Sciatic nerve (tissue), 2 donors: Measurements from ENCODE around the gene CENPU. TPM values are rescaled to one million over a fixed set of nuclear protein-coding genes. Genes with fewer than 3 reads are reported as not detected.
"Not testable (repeated sequence)": the region's sequence is repeated elsewhere in the genome, so short reads cannot be mapped to it uniquely, and the experiment has no call there.

ENCODE experiments used
- ATAC-seq: fragments of 200-7000 bp; cut with Tn5 transposase; one replicate; pipeline ENCODE4 v1.9.1; 2020; ENCODE audit warnings: mild to moderate bottlenecking, moderate library complexity
- DNase-seq: peaks from one replicate; pipeline ENCODE4 v3.0.0-alpha.2; 2020; ENCODE audit warnings: low spot score
- intact Hi-C: fragments of 100-400 bp; cut with DNase I; formaldehyde crosslinking; loops from one replicate; pipeline ENCODE4 v1.14.2; 2022
- total RNA-seq: library from RNA; stranded (reverse); fragmentation: NEBNext Ultra II Directional; extraction: Animal tissue kit (Norgen Biotek cat#: 25700); gene quantifications from one replicate; pipeline ENCODE4 v1.2.1, GENCODE V29; 2021
- donor health status: DM: no; HTN: no; CAD: no.
- donor health status: DM: no; HTN: no; CAD: no.

The CENPU gene
- total RNA-seq, 1 donor from 2014 or later: 1.7 TPM

GRCh38 chr4:184755278-184755677, 21.4 kb upstream of the CENPU start:
- DNase-seq (no peak), ATAC-seq (no peak)
- intact Hi-C loops: no loop called here

- no peak for DNase-seq
- ATAC-seq: no peak
- intact Hi-C loops: no loop called here
Observed at GRCh38 chr4:184752496-184753275, 18.8 kb upstream of the CENPU start.

- no peak for ATAC-seq
- DNase-seq: no peak
- intact Hi-C loops: no loop called here
Observed at GRCh38 chr4:184751585-184751956, 17.7 kb upstream of the CENPU start.

GRCh38 chr4:184750926-184751584, 17.2 kb upstream of the CENPU start:
- DNase-seq: no peak
- ATAC-seq: no peak
- intact Hi-C loops: no loop called here

GRCh38 chr4:184748251-184748652, 14.4 kb upstream of the CENPU start:
- DNase-seq (no peak), ATAC-seq (no peak)
- intact Hi-C loops: loop anchor here (10.0 kb wide), 3 partner anchors 77 to 257 kb away; partner anchors contain the start of gene ACSL1

GRCh38 chr4:184747034-184747830, 13.3 kb upstream of the CENPU start:
- intact Hi-C loops: loop anchor here (10.0 kb wide), 3 partner anchors 78 to 258 kb away; partner anchors contain the start of gene ACSL1
- DNase-seq: no peak
- peak; percentile 38 for ATAC-seq

- DNase-seq: peak; percentile 88
- intact Hi-C loops: loop anchor here (10.0 kb wide), 3 partner anchors 79 to 259 kb away; partner anchors contain the start of gene ACSL1
Observed at GRCh38 chr4:184745831-184746795, 12.2 kb upstream of the CENPU start.

GRCh38 chr4:184744236-184744635, 10.3 kb upstream of the CENPU start:
- intact Hi-C loops: loop anchor here (10.0 kb wide), 3 partner anchors 81 to 261 kb away; partner anchors contain the start of gene ACSL1

More at GRCh38 chr4:184745831-184746795, 12.2 kb upstream of the CENPU start:
- peak; percentile 95 for ATAC-seq

GRCh38 chr4:184743650-184744049, 9.8 kb upstream of the CENPU start:
- ATAC-seq: no peak
- intact Hi-C loops: loop anchor here (10.0 kb wide), 3 partner anchors 81 to 261 kb away; partner anchors contain the start of gene ACSL1

More at GRCh38 chr4:184744236-184744635, 10.3 kb upstream of the CENPU start:
- DNase-seq (no peak), ATAC-seq (no peak)

GRCh38 chr4:184741651-184742050, 7.8 kb upstream of the CENPU start:
- intact Hi-C loops: loop anchor here (10.0 kb wide), 3 partner anchors 83 to 263 kb away; partner anchors contain the start of gene ACSL1
- not testable (repeated sequence) for DNase-seq, ATAC-seq

More at GRCh38 chr4:184743650-184744049, 9.8 kb upstream of the CENPU start:
- DNase-seq: no peak

- intact Hi-C loops: loop anchor here (10.0 kb wide), 3 partner anchors 84 to 264 kb away; partner anchors contain the start of gene ACSL1
- no peak for DNase-seq
- ATAC-seq: no peak
Observed at GRCh38 chr4:184740980-184741391, 7.1 kb upstream of the CENPU start.

- intact Hi-C loops, DNase-seq, ATAC-seq: not testable (repeated sequence)
Observed at GRCh38 chr4:184739575-184739974, 5.7 kb upstream of the CENPU start.

- intact Hi-C loops: no loop called here
- ATAC-seq: no peak
Observed at GRCh38 chr4:184734758-184735157, 862 bp upstream of the CENPU start.

GRCh38 chr4:184732126-184732525, 1.8 kb downstream of the CENPU start:
- ATAC-seq (no peak), DNase-seq (no peak)
- intact Hi-C loops: no loop called here

More at GRCh38 chr4:184734758-184735157, 862 bp upstream of the CENPU start:
- DNase-seq: no peak

- no peak for ATAC-seq
- intact Hi-C loops: no loop called here
- no peak for DNase-seq
Observed at GRCh38 chr4:184731056-184731455, 2.8 kb downstream of the CENPU start.

GRCh38 chr4:184729946-184730345, 4.0 kb downstream of the CENPU start:
- ATAC-seq: no peak
- intact Hi-C loops: no loop called here
- no peak for DNase-seq

GRCh38 chr4:184728858-184729257, 5.0 kb downstream of the CENPU start:
- ATAC-seq (no peak), DNase-seq (no peak)
- intact Hi-C loops: no loop called here

GRCh38 chr4:184727430-184727829, 6.5 kb downstream of the CENPU start:
- ATAC-seq (no peak), DNase-seq (no peak)
- intact Hi-C loops: no loop called here
